Measurements from ENCODE around the gene PTPRCAP. TPM values are rescaled to one million over a fixed set of nuclear protein-coding genes. Genes with fewer than 3 reads are reported as not detected.

Gene PTPRCAP
- total and polyA plus RNA-seq, 2 experiments from 2014 or later, result 3.3 to 3.5 TPM

GRCh38 chr11:67417425-67417824 is 20.1 kb downstream of the PTPRCAP start:
- H3K4me1 ChIP-seq (ENCODE audit: insufficient read depth), result peaks cover 15% of the 10 kb centered on the region; the same call in 1 of the 2 replicates
- H3K27me3 Mint-ChIP-seq (ENCODE audit: insufficient read depth, low read depth, poor library complexity), result peaks cover 23% of the 10 kb centered on the region
- H3K9me2 ChIP-seq (ENCODE audit: insufficient read depth), result no peaks in the 10 kb centered on the region
- no peaks in the 10 kb centered on the region for H3K36me3 Mint-ChIP-seq (ENCODE audit: low read depth)
- H3K4me1 Mint-ChIP-seq, result peaks cover 13% of the 10 kb centered on the region
- no peak overlapping the region for H2AFZ ChIP-seq
- H3F3A ChIP-seq (replicated peaks; ENCODE audit: low read depth), result no peaks in the 10 kb centered on the region
- H3K36me3 ChIP-seq (ENCODE audit: insufficient read depth), result no peaks in the 10 kb centered on the region
- H3K4me2 ChIP-seq, result no peak overlapping the region
- no peak overlapping the region for H3K4me3 ChIP-seq
- peaks cover 16% of the 10 kb centered on the region; the same call in 1 of the 2 replicates for H3K27me3 ChIP-seq (ENCODE audit: insufficient read depth)
- no peaks in the 10 kb centered on the region for H3K9me3 Mint-ChIP-seq
- DNase-seq (ENCODE audit: low spot score) (no peak), ATAC-seq (no peak)
- H3K4me3 Mint-ChIP-seq, result no peak overlapping the region; the same call in 2 of the 3 replicates
- H3K79me2 ChIP-seq (replicated peaks; ENCODE audit: insufficient read depth), result no peaks in the 10 kb centered on the region
- no peaks in the 10 kb centered on the region for H4K20me1 ChIP-seq (replicated peaks; ENCODE audit: insufficient read depth)
- TF ChIP-seq POLR2AphosphoS5 (IDR thresholded peaks at IDR 0.05; ENCODE audit: low read depth), result no peak
- TF ChIP-seq STAT1 (IDR thresholded peaks at IDR 0.05; ENCODE audit: unreplicated experiment), result no peak
- TF ChIP-seq ETS1 (IDR thresholded peaks at IDR 0.05), result no peak
- TF ChIP-seq JUNB (IDR thresholded peaks at IDR 0.05; ENCODE audit: unreplicated experiment), result no peak
- TF ChIP-seq EZH2 (IDR thresholded peaks at IDR 0.05; ENCODE audit: low read depth, unreplicated experiment), result no peak
- TF ChIP-seq CTCF (conservative IDR thresholded peaks at IDR 0.05; ENCODE audit: low read depth in 2 of 2), result no peak
- no peak for TF ChIP-seq EZH2phosphoT487 (IDR thresholded peaks at IDR 0.05; ENCODE audit: unreplicated experiment)
- no peak overlapping the region for H3K27ac Mint-ChIP-seq
- no peak overlapping the region for H3K27ac ChIP-seq (ENCODE audit: low read depth)

- no peaks in the 10 kb centered on the region for H4K20me1 ChIP-seq (replicated peaks; ENCODE audit: insufficient read depth)
- H2AFZ ChIP-seq, result no peak overlapping the region
- peak overlapping the region; percentile 55; the same call in 1 of the 2 replicates for H3K4me3 ChIP-seq
- H3K27me3 ChIP-seq (ENCODE audit: insufficient read depth), result peaks cover 16% of the 10 kb centered on the region; the same call in 1 of the 2 replicates
- H3K27ac ChIP-seq (ENCODE audit: low read depth), result no peak overlapping the region
- peaks cover 13% of the 10 kb centered on the region for H3K4me1 Mint-ChIP-seq
- H3K4me2 ChIP-seq, result peak overlapping the region; percentile 79; the same call in 1 of the 2 replicates
- ATAC-seq (no peak), DNase-seq (ENCODE audit: low spot score) (peak; percentile 36)
- H3K4me3 Mint-ChIP-seq, result peak overlapping the region; percentile 58
- H3K27ac Mint-ChIP-seq, result no peak overlapping the region
- H3K36me3 Mint-ChIP-seq (ENCODE audit: low read depth), result no peaks in the 10 kb centered on the region
- peaks cover 27% of the 10 kb centered on the region for H3K27me3 Mint-ChIP-seq (ENCODE audit: insufficient read depth, low read depth, poor library complexity)
- no peaks in the 10 kb centered on the region for H3K9me2 ChIP-seq (ENCODE audit: insufficient read depth)
- no peaks in the 10 kb centered on the region for H3K79me2 ChIP-seq (replicated peaks; ENCODE audit: insufficient read depth)
- no peaks in the 10 kb centered on the region for H3K36me3 ChIP-seq (ENCODE audit: insufficient read depth)
- H3K9me3 Mint-ChIP-seq, result no peaks in the 10 kb centered on the region
- no peaks in the 10 kb centered on the region for H3F3A ChIP-seq (replicated peaks; ENCODE audit: low read depth)
- peaks cover 15% of the 10 kb centered on the region; the same call in 1 of the 2 replicates for H3K4me1 ChIP-seq (ENCODE audit: insufficient read depth)
- no peak for TF ChIP-seq NANOG (IDR thresholded peaks at IDR 0.05; ENCODE audit: borderline replicate concordance)
- no peak for TF ChIP-seq JUNB (IDR thresholded peaks at IDR 0.05; ENCODE audit: unreplicated experiment)
- TF ChIP-seq STAT1 (IDR thresholded peaks at IDR 0.05; ENCODE audit: unreplicated experiment), result no peak
- no peak for TF ChIP-seq ETS1 (IDR thresholded peaks at IDR 0.05)
- no peak for TF ChIP-seq ZNF331 (CRISPR knock-in tag; IDR thresholded peaks at IDR 0.05; ENCODE audit: low read depth)
These were observed 20.8 kb downstream of the PTPRCAP start for GRCh38 chr11:67416416-67417335.
